ENCODE data around the gene VTI1A.
A peak's percentile ranks its signal among the peaks of the same experiment; 100 is the strongest.
"Not testable (repeated sequence)": the region's sequence is repeated elsewhere in the genome, so short reads cannot be mapped to it uniquely, and the experiment has no call there.

VTI1A gene

GRCh38 chr10:112446855-112447619, at the start of gene VTI1A, which contains the start of gene ZDHHC6:
Gene VTI1A, plus strand, starts transcription at chr10:112447215. Its CDS starts 159 bp downstream, at chr10:112447374.
Gene ZDHHC6, minus strand, starts transcription at chr10:112446914. Its CDS starts 1,478 bp downstream, at chr10:112445436.
- DNase-seq: peak; percentile 27 to 94 (median 75)

- DNase-seq: no peak
These were observed 49.4 kb upstream of the VTI1A start for GRCh38 chr10:112397592-112397991.

GRCh38 chr10:112402917-112403316, 44.1 kb upstream of the VTI1A start:
- DNase-seq: no peak

GRCh38 chr10:112404617-112405016, 42.4 kb upstream of the VTI1A start:
- no peak for DNase-seq

GRCh38 chr10:112406806-112407205, 40.2 kb upstream of the VTI1A start:
- not testable (repeated sequence) for DNase-seq

GRCh38 chr10:112407696-112408095, 39.3 kb upstream of the VTI1A start:
- no peak for DNase-seq

GRCh38 chr10:112409299-112409698, 37.7 kb upstream of the VTI1A start:
- no peak for DNase-seq

- DNase-seq: no peak
These were observed 37.3 kb upstream of the VTI1A start for GRCh38 chr10:112409755-112410154.

GRCh38 chr10:112412696-112413095, 34.3 kb upstream of the VTI1A start:
- no peak for DNase-seq

GRCh38 chr10:112421731-112422130, 25.3 kb upstream of the VTI1A start:
- DNase-seq: no peak

GRCh38 chr10:112424651-112425050, 22.4 kb upstream of the VTI1A start:
- no peak for DNase-seq

- DNase-seq: no peak
These were observed 20.9 kb upstream of the VTI1A start for GRCh38 chr10:112426111-112426510.

- no peak for DNase-seq
These were observed 17.9 kb upstream of the VTI1A start for GRCh38 chr10:112429147-112429546.

GRCh38 chr10:112429654-112430230, 17.3 kb upstream of the VTI1A start:
- DNase-seq: no peak

- no peak for DNase-seq
These were observed 13.9 kb upstream of the VTI1A start for GRCh38 chr10:112433136-112433535.

- no peak for DNase-seq
These were observed 11.9 kb upstream of the VTI1A start for GRCh38 chr10:112434988-112435619.

- no peak for DNase-seq
These were observed 8.7 kb upstream of the VTI1A start for GRCh38 chr10:112438356-112438755.

- DNase-seq: no peak
These were observed 5.5 kb upstream of the VTI1A start for GRCh38 chr10:112441520-112441919.

- DNase-seq: no peak
These were observed 5.0 kb upstream of the VTI1A start for GRCh38 chr10:112442063-112442462.

GRCh38 chr10:112446055-112446854, 760 bp upstream of the VTI1A start:
- peak in 3 of 56 donors; percentile 2 to 31 (median 18) for DNase-seq

- no peak for DNase-seq
These were observed 559 bp downstream of the VTI1A start for GRCh38 chr10:112447620-112447928.

GRCh38 chr10:112448888-112449287, 1.9 kb downstream of the VTI1A start:
- DNase-seq: no peak
